Activated naive CD8-positive, alpha-beta T cell treated with anti-CD3 and anti-CD28 coated beads, Interleukin-2, amount 10 ng/mL, durations not matched to agents 7 days and 5 days (primary cell): Measurements from ENCODE around the gene SPACA6. TPM values are rescaled to one million over a fixed set of nuclear protein-coding genes. Genes with fewer than 3 reads are reported as not detected.

Source experiments
- ATAC-seq: fragments of 150-1000 bp; cut with Tn5 transposase; one replicate; pipeline ENCODE4 v1.10.0; 2021; ENCODE audit warnings: low read depth, moderate library complexity
- POLR2A ChIA-PET: fragments of 350-600 bp; sonication (Branson Sonifier 250); formaldehyde crosslinking; loops from one replicate; lab custom pipeline; 2021; ENCODE audit warnings: antibody characterized with exemption; lab: Charles Lee
- DNase-seq: peaks from one replicate; pipeline ENCODE4 v3.0.0; 2021
- H3K27ac Mint-ChIP-seq: one replicate; pipeline ENCODE4 v1.8.0; 2022; ENCODE audit warnings: mild to moderate bottlenecking, mixed read lengths
- H3K27me3 Mint-ChIP-seq: one replicate; pipeline ENCODE4 v1.8.0; 2022; ENCODE audit warnings: mild to moderate bottlenecking, moderate library complexity, mixed read lengths
- H3K36me3 Mint-ChIP-seq: one replicate; pipeline ENCODE4 v1.8.0; 2021; ENCODE audit warnings: mild to moderate bottlenecking, mixed read lengths
- H3K4me1 Mint-ChIP-seq: one replicate; pipeline ENCODE4 v1.8.0; 2021; ENCODE audit warnings: mixed read lengths
- H3K4me3 Mint-ChIP-seq: one replicate; pipeline ENCODE4 v1.8.0; 2022; ENCODE audit warnings: mild to moderate bottlenecking, moderate library complexity, mixed read lengths
- H3K9me3 Mint-ChIP-seq: one replicate; pipeline ENCODE4 v1.8.0; 2021; ENCODE audit warnings: mixed read lengths
- microRNA-seq: library from miRNA; unstranded; fragments of <30 nt; microRNA quantifications from one replicate; pipeline ENCODE4 v1.2.0, GENCODE V29; 2022
- total RNA-seq, 2 experiments: library from RNA; stranded (reverse); gene quantifications; one replicate each; pipeline ENCODE4 v1.2.3, GENCODE V29; 2021

The SPACA6 gene
- total RNA-seq, 2 experiments from 2014 or later: 4.8 TPM

DNA sequence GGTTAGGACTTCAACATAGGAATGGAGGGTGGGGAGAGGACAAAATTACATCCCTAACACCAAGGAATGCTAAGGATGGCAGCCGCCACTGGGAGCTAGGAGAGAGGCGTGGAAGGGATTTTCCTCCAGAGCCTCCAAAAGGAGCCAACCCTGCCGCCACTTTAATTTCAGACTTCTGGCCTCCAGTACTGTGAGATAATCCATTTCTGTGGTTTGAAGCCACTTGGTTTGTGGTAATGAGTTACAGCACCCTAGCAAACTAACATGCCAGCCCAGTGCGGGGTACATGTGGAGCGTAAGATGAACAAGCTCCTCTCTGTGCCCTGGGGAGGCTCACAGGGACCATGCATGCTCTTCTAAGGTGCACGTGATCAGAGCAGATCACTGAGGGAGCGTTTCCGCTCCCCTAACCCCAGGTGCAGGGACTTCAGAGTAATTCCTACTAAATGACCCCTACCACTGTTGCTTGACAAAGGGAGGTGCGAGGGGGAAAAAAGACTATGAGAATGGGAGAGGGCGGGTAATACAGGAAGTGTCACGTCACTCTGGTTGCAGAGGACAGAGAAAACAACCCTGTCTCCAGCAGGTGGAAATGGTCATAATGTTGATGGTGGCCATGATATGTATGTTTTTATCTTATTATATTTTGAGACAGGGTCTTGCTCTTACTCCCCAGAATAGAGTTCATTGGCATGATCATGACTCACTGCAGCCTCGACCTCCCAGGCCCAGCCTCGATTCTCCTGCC is 46.5 kb downstream of the SPACA6 start:
- H3K9me3 Mint-ChIP-seq: no peaks in the 10 kb centered on the region
- peaks cover 2% of the 10 kb centered on the region for H3K27me3 Mint-ChIP-seq
- H3K27ac Mint-ChIP-seq: no peak overlapping the region

DNA sequence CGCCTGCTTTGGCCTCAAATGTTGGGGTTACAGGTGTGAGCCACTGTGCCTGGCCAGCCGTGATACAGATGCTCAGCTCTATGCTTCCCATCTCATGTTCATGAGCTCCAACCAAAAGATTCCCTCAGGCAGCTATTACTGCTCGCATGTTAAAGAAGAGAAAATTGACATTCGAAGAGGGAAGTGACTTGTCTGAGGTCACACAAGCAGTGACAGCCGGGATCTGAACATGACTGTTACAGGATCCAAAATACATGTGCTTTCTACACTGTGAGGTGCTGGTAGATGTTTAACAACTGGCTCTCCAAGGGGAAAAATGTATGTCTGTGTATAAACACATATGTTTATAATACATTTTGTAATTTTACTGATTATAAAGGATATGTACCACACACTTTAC is 47.2 kb downstream of the SPACA6 start:
- H3K36me3 Mint-ChIP-seq: no peaks in the 10 kb centered on the region
- H3K27me3 Mint-ChIP-seq: peaks cover 2% of the 10 kb centered on the region
- DNase-seq (no peak), ATAC-seq (no peak)
- no peaks in the 10 kb centered on the region for H3K9me3 Mint-ChIP-seq
- POLR2A ChIA-PET: no interaction called here
- peaks cover 3% of the 10 kb centered on the region for H3K4me1 Mint-ChIP-seq
- H3K4me3 Mint-ChIP-seq: no peak overlapping the region
- no peak overlapping the region for H3K27ac Mint-ChIP-seq

More for the DNA sequence above, 46.5 kb downstream of the SPACA6 start:
- Mint-ChIP-seq H3K4me1 (peaks cover 3% of the 10 kb centered on the region), H3K4me3 (no peak overlapping the region), H3K36me3 (no peaks in the 10 kb centered on the region)
- POLR2A ChIA-PET: no interaction called here
- ATAC-seq (no peak), DNase-seq (no peak)

DNA sequence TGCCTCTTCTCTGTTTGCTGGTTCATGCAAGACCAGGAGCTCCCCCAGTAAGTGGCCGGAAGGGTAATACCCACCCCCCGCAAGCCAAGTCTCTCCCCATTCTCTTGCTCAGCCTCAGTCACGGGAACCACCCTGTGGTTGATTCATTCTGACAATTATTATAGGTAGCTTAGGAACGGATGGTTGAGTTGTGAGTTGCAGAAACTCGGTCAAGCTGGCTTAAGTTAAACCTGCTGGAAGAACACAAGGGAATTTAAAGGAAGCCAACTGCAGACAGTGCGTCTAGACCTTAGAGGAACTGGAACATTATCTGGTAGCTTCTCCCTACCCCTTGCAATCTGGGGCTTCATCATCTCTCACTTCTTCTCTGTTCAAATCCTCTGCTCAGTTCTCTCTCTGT is 49.7 kb downstream of the SPACA6 start:
- Mint-ChIP-seq H3K4me3 (no peak overlapping the region), H3K27me3 (no peaks in the 10 kb centered on the region), H3K9me3 (no peaks in the 10 kb centered on the region), H3K36me3 (no peaks in the 10 kb centered on the region), H3K4me1 (no peaks in the 10 kb centered on the region), H3K27ac (no peak overlapping the region)
- POLR2A ChIA-PET: interaction anchor here (0.7 kb wide), 1 partner anchor 351 kb away, joined by 5 read pairs; no protein-coding TSS in a partner anchor
- DNase-seq (no peak), ATAC-seq (no peak)

DNA sequence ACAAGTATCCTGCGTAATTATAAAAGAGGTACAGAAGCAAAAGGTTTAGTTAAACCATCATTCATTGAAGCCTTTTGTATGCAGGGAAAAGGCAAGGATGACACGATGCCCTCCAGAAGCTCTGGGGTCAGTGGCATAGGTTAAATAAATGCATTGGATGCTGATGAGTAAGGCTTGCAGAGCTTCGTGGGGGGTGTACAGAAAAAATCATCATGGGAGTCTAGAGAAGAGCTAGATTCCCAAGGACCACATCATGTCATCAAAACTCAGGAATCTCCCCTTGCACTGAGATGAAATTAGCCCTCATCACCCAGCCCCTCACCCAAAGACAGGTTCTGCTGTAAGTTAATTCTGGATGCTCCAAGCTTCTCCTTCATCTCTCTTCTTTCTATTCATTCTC is 50.3 kb downstream of the SPACA6 start:
- Mint-ChIP-seq H3K4me1 (no peaks in the 10 kb centered on the region), H3K36me3 (no peaks in the 10 kb centered on the region), H3K9me3 (no peaks in the 10 kb centered on the region), H3K27ac (no peak overlapping the region), H3K4me3 (no peak overlapping the region), H3K27me3 (no peaks in the 10 kb centered on the region)
- DNase-seq: no peak
- no peak for ATAC-seq
- POLR2A ChIA-PET: no interaction called here

DNA sequence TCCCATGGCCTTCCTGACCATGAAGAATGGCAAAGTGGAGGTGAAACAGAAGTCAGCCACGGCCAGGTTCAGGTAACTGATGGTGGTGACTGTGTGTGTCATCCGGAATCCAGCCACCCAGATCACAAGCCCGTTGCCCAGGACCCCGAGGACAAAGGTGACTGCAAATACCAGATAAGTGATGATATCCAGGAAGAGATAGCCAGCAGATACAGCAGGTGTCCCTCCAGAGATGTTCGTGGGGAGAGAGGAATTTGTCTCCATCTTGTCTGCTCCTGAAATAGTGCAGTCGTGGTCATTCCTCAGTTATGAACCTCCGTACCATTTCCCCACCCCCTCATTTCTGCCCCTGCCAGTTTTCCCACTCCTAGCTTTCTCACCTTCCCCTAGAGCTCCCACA is 53.6 kb downstream of the SPACA6 start:
- Mint-ChIP-seq H3K4me1 (no peaks in the 10 kb centered on the region), H3K27ac (no peak overlapping the region), H3K27me3 (no peaks in the 10 kb centered on the region), H3K36me3 (no peaks in the 10 kb centered on the region), H3K4me3 (no peak overlapping the region), H3K9me3 (peaks cover 3% of the 10 kb centered on the region)
- no peak for DNase-seq
- POLR2A ChIA-PET: no interaction called here
- ATAC-seq: no peak

DNA sequence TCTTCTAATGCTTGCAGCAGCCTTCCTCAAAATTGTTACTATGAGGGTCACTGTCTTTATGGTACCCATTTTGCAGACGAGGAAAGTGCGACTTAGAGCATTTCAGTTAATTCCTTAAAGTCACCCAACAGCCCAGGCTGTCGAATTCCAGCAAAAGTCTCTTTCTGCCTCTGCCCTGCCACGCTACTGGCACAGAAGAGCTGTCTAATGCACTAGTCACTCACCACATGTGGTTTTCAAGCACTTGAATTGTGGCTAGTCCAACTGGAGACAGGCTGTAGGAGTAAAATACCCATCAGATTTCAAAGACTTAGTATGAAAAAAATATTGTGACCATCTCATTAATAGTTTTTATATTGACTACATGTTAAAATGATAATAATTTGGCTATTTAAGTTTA is 56.8 kb downstream of the SPACA6 start:
- Mint-ChIP-seq H3K4me1 (no peaks in the 10 kb centered on the region), H3K27me3 (no peaks in the 10 kb centered on the region), H3K36me3 (no peaks in the 10 kb centered on the region), H3K27ac (no peak overlapping the region), H3K4me3 (no peak overlapping the region), H3K9me3 (peaks cover 3% of the 10 kb centered on the region)
- DNase-seq (no peak), ATAC-seq (no peak)
- POLR2A ChIA-PET: no interaction called here

DNA sequence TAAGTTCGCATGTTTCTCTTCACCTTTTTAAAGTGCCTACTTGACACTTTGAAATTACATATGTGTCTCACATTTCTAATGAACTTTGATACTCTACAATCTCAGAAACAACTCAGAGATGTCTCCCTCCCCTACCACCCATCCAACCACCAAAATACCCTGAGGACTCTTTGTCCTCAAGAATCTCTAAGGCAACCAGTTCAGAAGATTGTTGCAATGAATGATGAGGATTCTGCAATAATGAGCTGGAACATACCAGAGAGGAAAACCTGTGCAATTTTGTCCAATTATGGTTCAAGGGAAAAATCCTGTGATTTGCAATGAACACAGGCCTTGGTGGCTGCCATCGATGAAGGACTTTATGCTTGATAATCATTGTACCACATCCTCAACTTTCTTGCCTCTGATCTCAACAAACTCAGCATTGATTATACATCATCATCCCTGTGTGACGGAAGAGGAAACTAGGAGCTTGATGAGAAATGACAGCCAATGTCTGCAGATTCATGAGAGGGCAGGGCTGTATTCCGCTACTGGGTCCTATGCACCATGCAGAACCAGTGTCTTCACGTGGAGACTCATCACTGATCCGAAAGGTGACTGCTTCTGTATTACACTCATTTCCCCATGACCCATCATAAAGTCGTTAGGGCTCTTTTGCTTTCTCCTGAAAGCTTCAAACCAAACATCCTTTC is 57.4 kb downstream of the SPACA6 start:
- Mint-ChIP-seq H3K4me3 (no peak overlapping the region), H3K27me3 (no peaks in the 10 kb centered on the region), H3K4me1 (no peaks in the 10 kb centered on the region), H3K27ac (no peak overlapping the region), H3K36me3 (no peaks in the 10 kb centered on the region), H3K9me3 (peaks cover 8% of the 10 kb centered on the region)
- POLR2A ChIA-PET: no interaction called here
- ATAC-seq (no peak), DNase-seq (no peak)

DNA sequence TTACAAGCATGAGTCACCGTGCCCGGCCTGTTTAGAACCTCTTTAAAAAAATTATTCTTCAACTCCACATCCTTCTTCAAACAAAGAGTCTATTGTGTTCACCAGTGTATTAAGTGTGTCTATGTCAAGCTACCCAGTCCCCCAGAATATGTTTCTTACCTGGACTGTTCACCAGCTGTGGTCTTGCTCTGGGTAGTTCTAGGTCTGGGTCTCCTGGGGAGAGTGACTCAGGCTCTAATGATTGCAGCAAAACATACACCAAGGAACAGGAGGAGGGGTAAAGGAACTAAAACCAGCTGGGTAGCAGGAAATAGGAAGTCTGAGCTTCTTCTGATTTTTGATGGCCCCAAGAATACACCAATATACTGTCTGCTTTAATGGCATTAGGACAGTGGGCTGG is 58.5 kb downstream of the SPACA6 start, which contains the start of gene FPR1:
TSS of gene FPR1 (minus strand) at position 224 of the 400 bp plus-strand sequence. CDS start 4,884 bp downstream, outside the sequence.
- POLR2A ChIA-PET: no interaction called here
- H3K27me3 Mint-ChIP-seq: no peaks in the 10 kb centered on the region
- DNase-seq (no peak), ATAC-seq (no peak)
- H3K4me3 Mint-ChIP-seq: no peak within 1 kb of the TSS
- no peaks in the 10 kb centered on the region for H3K4me1 Mint-ChIP-seq
- H3K27ac Mint-ChIP-seq: no peak within 1 kb of the TSS
- H3K9me3 Mint-ChIP-seq: peaks cover 12% of the 10 kb centered on the region
- H3K36me3 Mint-ChIP-seq: no peaks in the 10 kb centered on the region

DNA sequence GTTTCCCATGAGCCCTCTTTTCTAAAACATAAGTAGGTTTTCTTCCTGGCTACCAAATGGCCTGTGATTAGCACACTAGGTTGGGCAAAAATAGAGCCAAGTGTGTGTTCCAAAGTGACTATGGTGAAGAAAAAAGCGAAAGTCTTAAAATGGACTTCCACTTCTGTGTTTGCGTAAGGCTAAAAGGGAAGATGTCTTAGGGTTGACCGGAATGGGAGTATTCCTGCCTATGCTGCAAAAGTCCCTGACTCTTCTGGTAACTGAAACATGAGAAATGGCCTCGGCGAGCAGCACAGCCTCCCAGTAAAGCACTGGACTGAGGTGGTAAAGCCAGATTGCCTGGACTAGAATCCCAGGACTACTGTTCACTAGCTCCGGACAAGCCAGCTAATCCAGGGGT is 61.0 kb downstream of the SPACA6 start:
- no peak for ATAC-seq
- POLR2A ChIA-PET: no interaction called here

DNA sequence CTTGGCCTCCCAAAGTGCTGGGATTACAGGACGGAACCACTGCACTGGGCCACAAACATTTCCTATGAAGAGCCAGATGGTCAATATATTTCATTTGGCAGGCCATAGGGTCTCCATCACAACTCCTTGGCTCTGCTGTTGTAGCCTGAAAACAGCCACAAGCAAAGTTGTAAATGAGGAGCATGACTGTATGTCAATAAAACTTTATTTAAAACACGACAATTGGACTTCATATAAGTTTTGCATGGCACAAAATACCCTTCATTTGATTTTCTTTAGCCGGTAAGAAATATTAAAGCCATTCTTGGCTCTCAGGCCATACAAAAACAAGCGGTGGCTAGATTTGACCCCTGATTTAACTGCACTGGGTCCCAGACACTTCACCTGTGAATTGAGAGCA is 61.6 kb downstream of the SPACA6 start:
- H3K4me1 Mint-ChIP-seq: no peaks in the 10 kb centered on the region
- no peak overlapping the region for H3K4me3 Mint-ChIP-seq
- H3K36me3 Mint-ChIP-seq: no peaks in the 10 kb centered on the region
- POLR2A ChIA-PET: no interaction called here
- no peaks in the 10 kb centered on the region for H3K27me3 Mint-ChIP-seq
- no peak for DNase-seq
- peaks cover 11% of the 10 kb centered on the region for H3K9me3 Mint-ChIP-seq
- ATAC-seq: no peak
- H3K27ac Mint-ChIP-seq: no peak overlapping the region

More for the DNA sequence above, 61.0 kb downstream of the SPACA6 start:
- no peak overlapping the region for H3K27ac Mint-ChIP-seq
- no peaks in the 10 kb centered on the region for H3K4me1 Mint-ChIP-seq
- H3K36me3 Mint-ChIP-seq: no peaks in the 10 kb centered on the region
- no peaks in the 10 kb centered on the region for H3K27me3 Mint-ChIP-seq
- no peak for DNase-seq
- peaks cover 13% of the 10 kb centered on the region for H3K9me3 Mint-ChIP-seq
- no peak overlapping the region for H3K4me3 Mint-ChIP-seq

Small RNA genes lying within 50 kb of the gene (microRNA-seq; reads per million reads assigned to microRNA genes)
- gene MIR125A (463 reads per million, percentile 74 among the genes with 10 or more reads in this experiment), gene MIR99B (416 reads per million, percentile 74 among the genes with 10 or more reads in this experiment), gene MIRLET7E (276 reads per million, percentile 68 among the genes with 10 or more reads in this experiment)

Other genes starting within 250 kb of the SPACA6 start
- not detected for gene SIGLEC8, start 234.9 kb upstream of the SPACA6 start, total RNA-seq
- not detected for gene CEACAM18, start 214.8 kb upstream of the SPACA6 start, total RNA-seq
- 1 to 10 TPM; 3.7 to 5.3 TPM for gene SIGLEC12, start 191.5 kb upstream of the SPACA6 start, total RNA-seq
- not detected for gene SIGLEC6, start 161.7 kb upstream of the SPACA6 start, total RNA-seq
- 10 to 100 TPM in 1 of 2 experiments, 1 to 10 TPM in 1; 9.5 to 15.6 TPM for gene ZNF175, start 122.0 kb upstream of the SPACA6 start, total RNA-seq
- gene SIGLEC5, start 62.9 kb upstream of the SPACA6 start, total RNA-seq: not detected
- under 1 TPM; 0.33 to 0.57 TPM for gene SIGLEC14, start 46.5 kb upstream of the SPACA6 start, total RNA-seq
- gene HAS1, start 30.7 kb downstream of the SPACA6 start, total RNA-seq: not detected
- gene FPR1, start 58.5 kb downstream of the SPACA6 start, total RNA-seq: not detected
- gene FPR2, start 67.8 kb downstream of the SPACA6 start, total RNA-seq: not detected
- gene FPR3, start 101.8 kb downstream of the SPACA6 start, total RNA-seq: 1 to 10 TPM; 1.8 to 2.5 TPM
- gene ZNF577, start 194.6 kb downstream of the SPACA6 start, total RNA-seq: 10 to 100 TPM; 13.6 to 14.0 TPM
- 10 to 100 TPM; 19.7 to 21.1 TPM for gene ZNF649, start 211.7 kb downstream of the SPACA6 start, total RNA-seq
- gene ZNF613, start 234.1 kb downstream of the SPACA6 start, total RNA-seq: 1 to 10 TPM; 6.5 to 8.4 TPM